Measurements from ENCODE around the gene SLC39A11.
A peak's percentile ranks its signal among the peaks of the same experiment; 100 is the strongest.
"Not testable (repeated sequence)": the region's sequence is repeated elsewhere in the genome, so short reads cannot be mapped to it uniquely, and the experiment has no call there.

Gene SLC39A11

DNA sequence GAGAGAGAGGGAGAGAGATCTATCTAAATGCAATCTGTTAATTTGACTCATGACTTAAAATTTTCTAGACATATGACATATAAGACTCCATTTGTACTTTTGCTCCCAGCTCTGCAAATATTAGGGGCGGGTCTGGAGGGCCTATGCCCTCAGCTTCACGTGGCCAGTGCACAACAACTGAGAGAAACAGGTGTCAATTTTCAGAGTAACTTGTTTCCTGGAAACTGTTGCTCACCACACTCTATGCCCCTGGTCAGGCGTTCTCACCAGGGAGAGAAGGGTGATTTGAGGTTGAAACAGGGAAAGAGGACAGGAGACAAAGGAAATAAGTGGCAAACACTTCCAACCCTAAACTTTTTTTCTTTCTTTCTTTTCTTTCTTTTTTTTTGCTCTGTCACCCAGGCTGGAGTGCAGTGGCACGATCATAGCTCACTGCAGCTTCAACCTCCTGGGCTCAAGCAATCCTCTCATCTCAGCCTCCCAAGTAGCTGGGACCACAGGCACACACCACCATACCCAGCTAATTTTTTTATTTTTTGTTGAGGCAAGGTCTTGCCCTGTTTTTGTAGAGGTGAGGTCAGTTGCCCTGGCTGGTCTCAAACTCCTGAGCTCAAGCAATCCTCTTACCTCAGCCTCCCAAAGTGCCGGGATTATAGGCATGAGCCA lies 270.0 kb downstream of the SLC39A11 start:
- peak; percentile 2 for DNase-seq

DNA sequence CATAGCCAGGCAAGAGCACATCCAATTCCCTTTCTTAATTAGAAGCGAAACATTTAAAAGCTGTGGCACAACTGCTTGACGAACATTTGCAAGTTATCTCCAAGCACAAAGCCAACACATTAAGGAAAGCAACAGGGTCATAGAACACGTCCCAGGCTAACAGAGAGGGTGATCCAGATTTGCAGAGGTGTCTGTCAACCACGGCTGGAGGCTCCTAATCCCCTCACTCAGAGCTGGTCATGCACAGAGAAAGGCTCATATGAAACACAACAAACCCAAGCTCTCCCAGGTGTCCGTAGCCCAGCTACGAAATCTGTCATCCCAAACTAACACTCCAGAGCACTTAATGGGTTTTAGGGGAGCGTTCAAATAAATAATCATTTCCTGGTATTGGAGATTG lies 276.1 kb downstream of the SLC39A11 start:
- no peak for DNase-seq

DNA sequence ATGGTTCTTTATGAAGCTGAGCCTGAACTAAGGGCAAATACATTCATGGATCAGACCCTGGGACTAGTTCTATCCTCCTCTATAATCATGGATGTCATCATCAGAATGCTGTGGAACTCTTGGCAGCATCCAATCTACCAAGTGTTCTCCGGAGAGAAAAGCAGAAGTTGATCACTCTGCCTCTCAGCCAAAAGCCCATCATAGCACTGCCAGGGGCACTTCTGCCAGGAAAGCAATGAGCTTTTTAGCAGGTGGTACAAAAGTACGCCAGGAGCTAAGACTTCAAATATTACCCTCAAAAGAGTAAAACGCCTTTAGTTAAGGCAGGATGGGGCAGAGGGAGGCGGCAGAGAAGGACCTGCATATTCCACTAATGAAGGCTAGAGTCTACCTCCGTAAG lies 279.0 kb downstream of the SLC39A11 start:
- no peak for DNase-seq

DNA sequence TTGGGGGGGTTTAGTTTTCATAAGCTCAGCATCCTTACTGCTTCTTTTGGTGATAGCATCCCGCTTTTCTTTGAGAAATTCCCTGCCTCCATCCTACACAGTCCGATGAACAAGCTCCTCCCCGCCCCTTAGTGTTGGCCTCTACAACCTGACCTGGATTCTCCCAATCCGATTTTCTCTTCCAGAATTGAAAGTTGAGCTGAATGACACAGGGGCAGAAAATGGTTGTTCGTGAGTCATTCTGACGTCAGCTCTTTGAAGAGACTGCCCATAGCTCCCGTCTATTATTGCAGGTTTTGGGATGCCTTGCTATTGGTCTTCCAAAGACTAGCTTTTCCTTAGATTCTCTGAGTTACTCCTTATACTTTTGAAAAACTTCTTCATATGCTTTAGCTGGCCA lies 279.7 kb downstream of the SLC39A11 start:
- no peak for DNase-seq

DNA sequence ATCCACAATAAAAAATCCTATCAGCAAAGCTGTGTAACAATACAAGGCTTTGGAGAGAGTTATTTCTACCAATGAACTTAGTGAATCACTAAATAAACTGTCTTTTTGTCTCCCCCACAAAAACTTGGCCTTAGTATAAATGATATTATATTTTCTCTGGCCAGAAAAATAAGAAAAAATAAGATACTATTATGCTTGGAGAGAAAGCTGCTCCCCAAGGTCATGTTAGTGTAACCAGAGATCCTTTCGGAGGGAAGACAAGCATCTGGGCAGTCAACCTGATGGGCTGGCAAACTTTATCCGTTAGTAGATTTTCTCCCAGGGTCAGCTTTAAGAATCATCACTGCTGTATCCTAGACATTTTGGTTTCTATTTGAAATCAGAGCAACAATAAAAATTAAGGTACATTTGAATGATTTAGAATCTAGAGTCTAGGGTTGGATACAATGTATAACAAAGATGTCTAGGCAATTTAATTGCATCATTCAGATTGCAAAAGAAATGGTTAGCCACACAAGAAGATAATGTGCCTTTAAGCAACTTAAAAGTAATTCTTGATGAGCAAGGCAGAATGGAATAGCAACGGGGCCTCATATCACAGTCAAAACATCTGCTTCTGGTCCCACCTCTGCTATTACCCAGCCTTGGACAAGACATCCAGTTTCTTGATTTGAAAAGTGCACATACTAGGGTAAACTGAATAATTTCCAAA lies 280.4 kb downstream of the SLC39A11 start:
- no peak for DNase-seq

DNA sequence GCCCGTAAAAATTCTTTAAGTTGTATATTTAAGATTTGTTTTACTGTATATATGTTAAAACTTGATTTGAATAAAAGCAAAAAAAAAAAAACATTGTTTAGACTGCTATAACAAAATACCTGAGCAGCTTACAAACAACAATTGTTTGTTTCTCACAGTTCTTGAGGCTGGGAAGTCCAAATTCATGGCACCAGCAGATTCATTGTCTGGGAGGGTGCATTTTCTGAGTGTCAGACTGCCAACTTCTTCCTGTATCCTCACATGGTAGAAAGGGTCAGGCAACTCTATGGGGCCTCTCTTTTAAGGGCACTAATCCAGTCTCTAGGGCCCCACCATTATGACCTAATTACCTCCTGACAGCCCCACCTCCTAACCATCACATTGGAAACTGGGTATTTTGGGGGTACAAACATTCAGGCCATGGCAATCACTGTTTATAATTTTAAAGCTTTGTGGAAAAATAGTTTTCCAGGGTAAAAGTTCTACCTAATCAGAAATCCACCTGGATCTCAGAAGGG lies 281.4 kb downstream of the SLC39A11 start:
- no peak for DNase-seq

DNA sequence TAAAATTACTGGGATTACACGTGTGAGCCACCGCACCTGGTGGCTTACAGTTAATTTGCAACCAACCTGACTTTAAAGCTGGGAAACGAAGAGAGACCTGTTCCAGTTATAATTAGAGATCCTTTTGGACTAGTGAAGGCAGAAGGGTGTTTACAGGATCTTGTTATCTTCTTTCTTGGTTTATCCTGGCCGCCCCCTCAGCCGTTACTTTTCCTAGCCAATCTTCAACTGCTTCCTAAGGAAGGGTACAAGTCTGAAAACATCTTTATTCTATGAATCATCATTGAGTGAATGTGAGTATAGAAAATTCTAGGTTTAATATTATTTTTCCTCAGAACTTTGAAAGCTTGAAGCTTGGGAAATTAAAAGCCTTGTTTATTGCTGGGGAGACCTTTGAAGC lies 286.5 kb downstream of the SLC39A11 start:
- no peak for DNase-seq

DNA sequence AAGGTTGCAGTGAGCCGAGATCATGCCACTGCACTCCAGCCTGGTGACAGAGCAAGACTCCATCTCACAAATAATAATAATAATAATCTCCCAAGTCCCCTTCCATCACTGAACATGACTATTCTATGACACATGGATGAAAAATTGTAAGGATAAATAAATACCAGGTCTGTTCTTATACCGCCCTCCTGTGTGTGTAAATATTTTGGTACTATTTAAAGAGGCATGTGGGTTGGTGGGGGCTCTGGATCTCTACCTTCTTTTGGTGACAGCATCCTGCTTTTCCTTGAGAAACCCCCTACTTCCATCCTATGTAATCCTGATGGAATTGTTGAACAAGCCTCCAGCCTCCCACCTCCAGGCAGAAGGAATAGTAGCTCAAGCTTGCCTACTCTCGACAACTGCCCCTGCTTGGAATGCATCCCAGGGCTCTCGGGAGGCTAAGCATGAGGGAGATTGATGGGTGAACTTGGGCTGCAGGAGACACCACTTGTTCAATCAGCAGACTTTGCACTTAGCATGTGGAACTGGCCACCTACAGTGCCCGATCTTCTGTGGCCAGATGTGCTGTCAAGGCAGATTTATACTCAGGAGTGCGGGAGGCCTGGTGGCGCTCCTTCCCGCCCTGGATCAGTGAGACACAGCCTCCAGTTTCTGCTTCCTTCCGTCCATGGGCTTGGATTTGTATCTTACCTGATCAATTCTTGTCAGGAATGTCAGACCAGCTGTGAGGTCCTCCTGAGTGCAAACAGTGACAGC lies 287.4 kb downstream of the SLC39A11 start:
- no peak for DNase-seq

DNA sequence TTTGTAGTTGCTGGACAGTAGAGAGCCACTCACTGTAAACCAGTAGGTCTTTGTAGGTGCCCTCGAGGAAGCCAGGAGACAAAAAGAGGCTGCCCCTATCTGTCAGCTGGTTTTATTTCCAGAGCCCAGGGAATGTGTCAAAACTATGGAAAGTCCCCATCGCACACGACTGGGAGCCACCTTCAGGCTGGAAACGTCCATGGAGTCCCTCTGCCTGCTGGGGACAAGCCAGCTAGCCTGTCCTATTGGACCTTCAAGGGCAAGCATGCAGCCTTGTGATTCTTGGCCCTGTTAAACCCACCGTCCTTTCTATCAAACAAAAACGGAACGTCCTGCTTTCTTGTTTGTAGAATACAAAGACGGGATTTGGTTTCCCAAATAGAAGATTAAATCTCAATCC lies 289.8 kb downstream of the SLC39A11 start:
- no peak for DNase-seq

DNA sequence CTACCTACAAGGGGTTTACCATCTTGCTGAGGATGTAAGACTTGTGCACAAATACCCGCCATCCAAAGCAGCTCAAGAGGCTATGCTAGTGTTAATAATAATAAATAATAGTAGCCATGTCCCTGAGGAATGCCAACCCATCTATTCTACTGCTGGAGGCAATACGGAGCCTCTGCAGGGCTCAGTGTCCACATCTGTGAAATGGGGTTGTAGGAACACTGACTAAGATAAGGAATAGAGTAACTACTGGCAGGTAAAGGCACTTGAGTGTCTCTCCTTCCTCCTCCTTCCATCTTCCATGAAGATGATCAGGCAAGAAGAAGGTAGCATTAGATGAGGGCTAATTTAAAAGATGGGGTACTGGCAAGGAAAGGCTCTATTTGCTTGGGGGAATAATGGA lies 295.3 kb downstream of the SLC39A11 start:
- DNase-seq = no peak

DNA sequence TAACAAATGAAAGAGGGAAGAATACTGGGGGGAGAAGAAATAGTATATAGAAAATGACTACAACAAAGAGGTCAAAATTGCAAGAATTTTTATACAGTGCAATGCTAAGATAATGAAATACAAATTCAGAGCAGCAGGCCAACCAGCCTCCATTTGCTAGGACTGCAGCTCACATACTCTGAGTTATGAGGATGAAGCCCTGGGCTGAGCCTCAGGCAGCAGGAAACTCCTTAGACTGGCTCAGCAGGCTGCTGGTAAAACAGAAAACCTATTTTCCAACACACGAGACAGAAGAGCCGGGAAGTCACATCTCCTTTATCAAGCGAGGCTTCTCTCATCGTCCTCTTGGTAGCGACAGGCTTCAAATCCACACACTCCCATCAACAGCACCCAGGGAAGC lies 296.5 kb downstream of the SLC39A11 start:
- no peak for DNase-seq

DNA sequence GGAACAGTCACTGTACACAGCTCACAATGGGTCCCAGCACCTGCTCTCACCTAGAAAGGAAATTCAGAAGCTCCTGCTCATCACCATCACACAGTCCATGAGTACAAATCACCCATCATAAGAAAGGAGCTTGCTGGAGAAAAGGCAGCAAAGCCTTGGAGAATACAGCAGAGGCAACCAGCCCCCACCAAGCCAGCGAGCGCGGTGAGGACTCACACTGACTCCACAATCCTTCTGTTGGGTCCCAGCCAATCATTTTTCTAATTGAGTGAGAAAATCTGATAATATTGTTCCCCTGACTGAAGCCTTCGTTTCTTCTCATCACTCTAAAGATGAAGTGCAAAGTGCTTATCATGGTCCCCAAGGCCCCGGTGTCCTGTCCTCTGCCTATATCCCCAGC lies 298.3 kb downstream of the SLC39A11 start:
- no peak for DNase-seq

DNA sequence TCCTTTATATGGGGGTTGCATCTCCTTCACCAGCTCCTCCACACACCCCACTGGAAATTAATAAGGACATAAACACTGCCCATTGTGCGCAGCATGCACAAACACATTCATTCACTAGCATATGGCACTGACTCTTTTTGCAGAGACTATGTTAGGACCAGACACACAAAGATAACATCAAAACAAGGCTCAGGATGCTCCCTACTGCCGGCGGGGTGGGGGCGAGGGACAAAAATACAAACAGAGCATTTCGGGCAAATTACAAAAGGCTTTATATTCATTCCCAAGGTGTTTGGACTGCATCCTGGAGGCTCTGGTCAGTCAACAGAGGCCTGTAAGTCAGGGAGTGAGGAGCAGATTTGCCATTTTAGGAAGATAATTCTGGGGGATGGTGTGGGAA lies 299.7 kb downstream of the SLC39A11 start:
- no peak for DNase-seq

DNA sequence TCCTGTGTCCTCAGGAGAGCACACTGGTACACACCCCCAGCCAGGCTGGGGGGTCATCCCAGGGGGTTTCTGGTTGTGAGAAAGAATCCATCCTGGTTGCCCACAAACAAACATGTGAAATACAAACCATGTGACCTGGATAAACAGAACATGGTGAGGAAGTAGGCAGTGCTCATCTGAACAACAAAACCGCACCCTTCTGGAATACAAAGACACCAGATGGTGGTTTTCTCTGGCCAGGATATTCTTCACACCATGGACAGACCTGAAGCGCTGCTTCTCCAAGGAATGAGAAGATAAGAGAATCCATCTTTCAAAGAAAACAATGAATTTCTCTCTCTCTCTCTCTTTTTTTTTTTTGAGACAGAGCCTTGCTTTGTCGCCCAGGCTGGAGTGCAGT lies 302.3 kb downstream of the SLC39A11 start:
- DNase-seq = no peak

DNA sequence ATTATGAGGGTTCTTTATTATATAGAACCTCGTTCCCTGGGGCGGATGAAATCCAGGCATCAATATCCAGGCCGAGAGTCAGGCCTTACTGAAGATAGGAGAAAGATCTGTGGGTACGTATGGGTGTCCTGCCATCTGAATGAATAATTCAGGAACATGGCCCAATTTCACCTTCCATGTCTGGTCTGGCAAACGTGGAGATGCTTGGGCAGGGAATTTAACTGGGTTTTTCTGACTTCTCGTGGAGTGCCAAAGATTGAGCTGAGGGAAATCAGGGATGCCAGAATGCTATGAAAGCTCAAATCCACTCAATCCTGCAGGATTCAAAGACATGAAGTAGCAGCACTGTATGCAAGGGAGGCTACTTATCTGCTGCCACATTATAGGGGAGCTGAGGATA lies 302.8 kb downstream of the SLC39A11 start:
- no peak for DNase-seq

DNA sequence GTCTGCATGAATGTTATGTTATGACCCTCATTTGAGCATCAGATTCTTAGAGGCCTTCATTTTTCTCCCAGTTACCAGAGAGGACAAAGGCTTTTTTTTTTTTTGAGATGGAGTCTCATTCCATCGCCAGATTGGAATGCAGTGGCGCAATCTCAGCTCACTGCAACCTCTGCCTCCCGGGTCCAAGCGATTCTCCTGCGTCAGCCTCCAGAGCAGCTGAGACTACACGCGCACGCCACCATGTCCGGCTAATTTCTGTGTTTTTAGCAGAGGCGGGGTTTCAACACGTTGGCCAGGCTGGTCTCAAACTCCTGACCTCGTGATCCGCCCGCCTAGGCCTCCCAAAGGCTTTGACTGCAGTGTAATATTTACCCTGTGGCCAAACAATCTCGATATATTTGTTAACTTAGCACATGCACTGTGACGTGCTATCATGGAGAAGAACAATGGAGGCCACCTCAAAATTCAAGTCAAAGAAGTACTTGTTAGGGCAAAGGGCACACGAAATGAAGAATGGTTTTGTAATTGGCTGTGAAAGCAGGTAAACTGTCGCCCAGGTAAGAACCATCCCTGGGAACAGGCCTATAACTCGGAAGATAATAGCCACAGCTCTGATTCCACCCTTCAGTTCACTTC lies 303.4 kb downstream of the SLC39A11 start:
- DNase-seq = no peak

DNA sequence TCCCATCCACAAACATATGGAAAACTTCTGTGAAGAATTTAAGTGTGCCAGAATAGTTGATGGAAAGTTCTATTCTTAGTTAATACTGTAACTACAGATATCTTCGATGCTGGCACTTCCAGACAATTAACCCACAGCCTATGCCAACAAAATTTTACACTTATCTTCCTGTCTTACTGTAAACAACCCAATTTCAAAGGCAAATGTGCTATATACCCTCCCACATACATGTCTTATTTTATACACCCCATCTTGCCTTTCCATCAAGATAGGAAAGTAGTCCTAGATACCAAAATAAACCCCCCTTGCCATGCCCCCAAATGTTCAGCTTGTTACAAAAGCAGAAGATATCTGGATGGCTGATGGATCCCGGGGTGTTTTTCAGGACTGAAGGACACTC lies 306.3 kb downstream of the SLC39A11 start:
- DNase-seq = no peak

DNA sequence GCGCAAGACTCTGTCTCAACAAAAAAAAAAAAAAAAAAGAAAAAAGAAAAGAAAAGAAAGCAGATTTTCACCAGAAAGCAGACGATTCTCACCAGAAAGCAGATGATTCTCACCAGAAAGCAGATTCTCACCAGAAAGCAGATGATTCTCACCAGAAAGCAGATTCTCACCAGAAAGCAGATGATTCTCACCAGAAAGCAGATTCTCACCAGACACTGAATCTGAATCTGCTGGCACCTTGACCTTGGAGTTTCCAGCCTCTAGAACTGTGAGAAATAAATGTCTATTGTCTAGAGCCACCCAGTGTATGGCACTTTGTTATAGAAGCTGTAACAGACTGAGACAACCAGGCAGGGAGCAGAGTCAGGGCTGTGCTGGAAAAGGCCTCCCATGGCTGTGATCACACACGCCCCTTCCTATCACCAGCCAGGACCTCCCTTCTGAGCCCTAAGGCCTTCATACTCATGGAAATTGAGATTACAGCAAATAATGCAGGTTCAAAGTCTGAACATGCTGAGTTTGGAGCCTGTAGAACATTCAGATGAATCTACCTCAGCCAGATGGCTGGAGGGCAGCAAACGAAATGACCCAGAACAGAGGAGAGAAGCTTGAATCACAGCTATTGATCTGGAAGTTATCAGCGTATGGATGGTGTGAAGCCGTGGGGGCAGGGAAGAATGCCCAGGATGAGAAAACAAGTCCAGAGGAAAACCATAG lies 309.3 kb downstream of the SLC39A11 start:
- DNase-seq = no peak

DNA sequence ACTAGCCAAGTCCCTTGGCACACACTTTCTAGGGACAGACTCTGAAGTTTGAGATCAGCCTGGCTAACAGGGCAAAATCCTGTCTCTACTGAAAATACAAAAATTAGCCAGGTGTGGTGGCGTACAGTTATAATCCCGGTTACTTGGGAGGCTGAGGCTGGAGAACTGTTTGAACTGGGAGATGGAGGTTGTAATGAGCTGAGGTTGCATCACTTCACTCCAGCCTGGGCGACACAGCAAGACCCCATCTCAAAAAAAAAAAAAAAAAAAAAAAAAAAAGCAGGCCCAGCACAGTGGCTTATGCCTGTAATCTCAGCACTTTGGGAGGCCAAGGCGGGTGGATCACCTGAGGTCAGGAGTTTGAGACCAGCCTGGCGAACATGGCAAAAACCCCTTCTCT lies 310.1 kb downstream of the SLC39A11 start:
- not testable (repeated sequence) for DNase-seq

DNA sequence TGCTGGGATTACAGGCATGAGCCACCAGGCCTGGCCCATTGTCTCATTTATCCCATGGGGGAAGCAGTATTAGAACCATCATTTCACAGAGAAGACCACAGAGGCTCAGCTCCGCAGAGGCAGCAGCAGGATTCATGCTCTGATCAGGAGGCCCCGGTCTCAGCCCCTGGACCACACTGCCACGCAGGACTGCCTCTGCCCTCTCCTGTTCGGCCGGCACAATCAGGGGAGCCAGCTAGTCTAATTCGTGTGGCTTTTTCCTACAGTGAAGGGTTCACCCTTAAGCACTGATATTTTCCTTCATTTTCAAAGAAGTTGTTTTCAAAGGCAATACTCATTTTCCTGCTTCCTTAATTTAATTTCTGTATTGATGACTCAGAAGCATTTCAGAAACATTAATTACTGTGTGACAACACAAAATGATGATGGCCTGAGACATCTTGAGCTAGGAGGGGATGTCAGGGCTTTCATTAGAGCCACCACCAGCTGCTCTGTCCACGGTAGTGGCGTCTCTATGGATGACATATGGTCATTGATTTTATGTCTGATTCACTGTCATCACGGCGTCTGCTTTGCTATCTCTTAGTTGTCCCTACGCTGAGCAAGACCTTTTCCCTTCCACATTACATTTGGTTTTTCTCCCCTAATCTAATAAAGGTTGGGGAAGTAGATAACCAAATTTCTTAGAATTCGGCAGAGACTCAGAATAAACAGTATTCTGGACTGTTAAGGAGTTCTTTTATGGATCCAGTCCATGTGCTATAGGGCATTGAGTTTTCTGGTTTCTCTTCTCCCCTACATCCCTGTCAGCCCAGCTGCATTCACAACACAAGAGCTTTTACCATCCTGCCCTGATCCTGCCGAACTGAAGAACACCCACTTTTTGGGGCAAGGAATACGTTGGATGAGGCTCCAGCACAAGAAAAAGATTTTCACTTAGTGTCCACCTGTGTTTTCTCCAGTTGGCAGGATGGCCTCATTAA lies 314.0 kb downstream of the SLC39A11 start:
- DNase-seq = no peak

DNA sequence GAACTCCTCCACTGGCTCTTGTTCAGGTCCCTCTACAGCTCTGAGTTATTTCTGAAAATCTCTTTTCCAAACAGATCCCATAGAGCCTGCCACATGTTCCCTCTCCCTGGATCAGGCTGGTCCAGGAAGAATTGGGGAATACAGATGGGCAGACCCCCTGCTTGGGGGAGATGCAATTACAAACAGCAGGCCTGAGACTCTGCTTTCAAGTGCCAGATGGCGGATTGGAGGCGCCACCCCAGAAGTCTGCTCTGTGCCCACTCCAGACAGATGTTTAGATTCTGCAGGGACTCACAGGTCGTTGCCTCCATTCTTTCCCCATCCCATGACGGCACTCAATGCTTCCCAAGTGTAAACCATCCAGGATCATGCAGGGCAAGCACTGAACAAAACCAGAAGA lies 316.6 kb downstream of the SLC39A11 start:
- DNase-seq = no peak

DNA sequence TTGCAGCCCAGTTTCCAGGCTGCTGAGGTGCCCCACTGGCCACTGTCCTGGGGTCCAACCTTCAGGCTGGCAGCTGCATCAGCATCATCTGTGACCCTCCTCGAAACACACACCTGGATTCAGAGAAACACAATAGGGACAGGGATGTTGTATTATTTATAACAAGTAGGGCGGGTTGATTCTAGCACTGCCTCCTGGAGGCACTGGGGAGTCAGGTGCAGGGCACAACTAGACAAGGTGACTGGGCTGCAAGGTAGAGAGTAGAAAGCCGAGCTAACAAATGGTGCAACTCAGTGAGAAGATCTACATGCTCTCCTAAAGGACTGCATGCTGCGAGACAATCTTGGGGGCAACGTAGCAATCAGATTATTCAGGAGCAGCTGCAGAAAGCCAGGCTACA lies 317.3 kb downstream of the SLC39A11 start:
- DNase-seq = no peak

All from NCI-H2107 (cell line).